AG09309 (cell line): Measurements from ENCODE around the gene ZNF346.
A peak's percentile ranks its signal among the peaks of the same experiment; 100 is the strongest.

Experiments
- DNase-seq: peaks from one replicate; pipeline ENCODE4 v3.0.0-alpha.2; 2010; ENCODE audit warnings: low read depth
- H3K4me3 ChIP-seq: 2 replicates; pipeline ENCODE4 v1.5.1; 2011; ENCODE audit warnings: mild to moderate bottlenecking, low read depth, low read length, moderate library complexity; ENCODE audit not compliant: control insufficient read depth
- CTCF ChIP-seq: IDR thresholded peaks from 2 replicates; pipeline ENCODE4 v1.5.1; 2011; ENCODE audit warnings: mild to moderate bottlenecking, low read depth, low read length, inconsistent platforms; ENCODE audit not compliant: insufficient read depth, control insufficient read depth; ENCODE audit errors: missing control alignments

The ZNF346 gene

GRCh38 chr5:177029498-177029897, 7.0 kb downstream of the ZNF346 start:
- H3K4me3 ChIP-seq = no peak overlapping the region
- TF ChIP-seq CTCF = no peak
- DNase-seq = no peak

DNA sequence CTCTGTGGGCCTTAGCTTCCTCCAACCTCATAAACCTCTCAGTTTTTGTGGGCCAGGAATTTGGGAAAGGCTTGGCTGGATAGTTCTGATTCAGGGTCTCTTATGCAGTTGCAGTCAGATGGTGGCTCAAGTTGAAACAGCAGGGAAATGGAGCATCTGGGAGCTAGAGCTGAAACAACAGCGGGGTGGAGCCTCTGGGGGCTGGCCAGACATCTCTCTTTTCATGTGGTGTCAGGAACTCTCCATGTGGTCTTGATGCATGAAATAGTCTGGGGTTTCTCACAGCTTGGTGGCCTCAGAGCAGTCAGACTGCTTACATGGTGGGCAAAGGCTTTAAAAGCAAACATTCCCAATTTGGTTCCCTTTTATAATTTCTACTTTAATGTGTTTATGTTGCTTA, 13.5 kb downstream of the ZNF346 start:
- no peak overlapping the region for H3K4me3 ChIP-seq
- TF ChIP-seq CTCF = no peak
- no peak for DNase-seq

DNA sequence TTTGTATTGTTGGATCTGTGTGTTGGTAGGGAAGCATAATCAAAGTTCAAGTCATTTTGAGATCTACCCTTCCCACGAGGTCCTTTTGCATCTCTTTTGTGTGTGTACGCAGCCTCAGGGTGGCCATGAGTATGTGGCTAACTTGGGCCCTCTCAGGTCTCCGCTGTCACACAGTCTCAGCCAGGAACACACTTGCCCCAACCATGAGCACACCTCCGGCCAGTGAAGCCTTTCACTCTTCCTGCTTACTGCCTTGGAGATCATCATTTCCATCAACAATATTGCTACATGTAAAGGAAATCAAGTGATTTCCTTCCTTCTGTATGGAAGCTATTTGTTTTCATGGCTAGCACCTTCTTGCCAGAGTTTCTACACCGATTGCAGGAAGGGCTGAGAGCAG, 13.9 kb downstream of the ZNF346 start:
- TF ChIP-seq CTCF = no peak
- no peak for DNase-seq
- no peak overlapping the region for H3K4me3 ChIP-seq

- no peak overlapping the region for H3K4me3 ChIP-seq
- no peak for TF ChIP-seq CTCF
- DNase-seq = no peak
Measured at GRCh38 chr5:177036921-177037320, 14.4 kb downstream of the ZNF346 start.

GRCh38 chr5:177040814-177041420, 18.4 kb downstream of the ZNF346 start:
- H3K4me3 ChIP-seq = no peak overlapping the region
- TF ChIP-seq CTCF = no peak
- peak; percentile 59 for DNase-seq

GRCh38 chr5:177041936-177042335, 19.4 kb downstream of the ZNF346 start:
- no peak overlapping the region for H3K4me3 ChIP-seq
- DNase-seq = no peak
- no peak for TF ChIP-seq CTCF

GRCh38 chr5:177043114-177043513, 20.6 kb downstream of the ZNF346 start:
- no peak for TF ChIP-seq CTCF
- H3K4me3 ChIP-seq = no peak overlapping the region
- no peak for DNase-seq
